Esophagus squamous epithelium (tissue), 4 donors: ENCODE measurements around the gene GTPBP3.

ENCODE experiments used
- CTCF ChIP-seq, 6 experiments: fragments of 450-650 bp in 4 of 6; fragments of 200-600 bp in 2 of 6; sonication (generic) in 2 of 6; IDR thresholded peaks; one replicate each; pipeline ENCODE4 v1.5.1; 2016 to 2019; ENCODE audit warnings: antibody characterized with exemption in 6 of 6, mild to moderate bottlenecking in 4 of 6, moderate library complexity in 4 of 6
- POLR2A ChIP-seq, 4 donors: fragments of 450-650 bp; IDR thresholded peaks; one replicate each; pipeline ENCODE4 v1.6.1; 2017; ENCODE audit warnings: antibody characterized with exemption in 4 of 4, mild to moderate bottlenecking in 4 of 4, moderate library complexity in 3 of 4

GRCh38 chr19:17332360-17332676 is 5.0 kb upstream of the GTPBP3 start:
- TF ChIP-seq POLR2A (IDR thresholded peaks at IDR 0.05) (no peak), CTCF (IDR thresholded peaks at IDR 0.05) (no peak)
